ENCODE measurements around the gene CLECL1.
"Not testable (repeated sequence)": the region's sequence is repeated elsewhere in the genome, so short reads cannot be mapped to it uniquely, and the experiment has no call there.

Gene CLECL1

GRCh38 chr12:9698681-9699080 lies 34.2 kb downstream of the CLECL1 start:
- no peak for DNase-seq (ENCODE audit: low read depth in 1 of 2, low spot score in 1 of 2)

DNA sequence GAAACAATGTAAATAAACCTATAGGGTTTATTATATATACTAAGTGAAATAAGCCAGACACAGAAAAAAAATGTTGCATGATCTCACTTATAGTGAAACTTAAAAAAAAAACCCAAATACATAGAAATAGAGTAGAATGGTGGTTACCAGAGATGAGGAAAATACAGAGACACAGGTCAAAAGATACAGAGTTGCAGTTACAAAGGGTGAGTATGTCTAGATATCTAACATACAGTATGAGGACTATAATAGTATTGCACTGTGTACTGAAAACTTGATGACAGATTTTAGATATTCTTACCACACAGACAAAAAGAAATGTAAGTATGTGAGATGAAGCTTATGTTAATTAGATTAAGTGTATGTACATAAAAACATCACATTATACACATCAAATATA lies 35.3 kb downstream of the CLECL1 start:
- DNase-seq (ENCODE audit: low read depth in 1 of 2, low spot score in 1 of 2): no peak

- DNase-seq (ENCODE audit: low read depth in 1 of 2, low spot score in 1 of 2): not testable (repeated sequence)
Observed at GRCh38 chr12:9695661-9696060, 37.2 kb downstream of the CLECL1 start.

DNA sequence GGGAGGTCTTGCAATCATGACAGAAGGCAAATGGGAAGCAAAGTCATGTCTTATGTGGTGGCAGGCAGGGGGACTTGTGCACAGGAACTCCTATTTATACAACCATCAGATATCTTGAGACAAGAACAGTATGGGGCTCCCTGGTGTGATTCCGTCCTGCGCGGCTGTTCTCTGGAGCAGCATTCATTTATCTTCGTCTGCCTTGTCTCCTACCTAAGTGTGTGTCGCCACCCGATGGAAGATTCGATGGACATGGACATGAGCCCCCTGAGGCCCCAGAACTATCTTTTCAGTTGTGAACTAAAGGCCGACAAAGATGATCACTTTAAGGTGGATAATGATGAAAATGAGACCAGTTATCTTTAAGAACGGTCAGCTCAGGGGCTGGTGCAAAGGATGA lies 37.7 kb downstream of the CLECL1 start:
- DNase-seq (ENCODE audit: low read depth in 1 of 2, low spot score in 1 of 2): not testable (repeated sequence)

DNA sequence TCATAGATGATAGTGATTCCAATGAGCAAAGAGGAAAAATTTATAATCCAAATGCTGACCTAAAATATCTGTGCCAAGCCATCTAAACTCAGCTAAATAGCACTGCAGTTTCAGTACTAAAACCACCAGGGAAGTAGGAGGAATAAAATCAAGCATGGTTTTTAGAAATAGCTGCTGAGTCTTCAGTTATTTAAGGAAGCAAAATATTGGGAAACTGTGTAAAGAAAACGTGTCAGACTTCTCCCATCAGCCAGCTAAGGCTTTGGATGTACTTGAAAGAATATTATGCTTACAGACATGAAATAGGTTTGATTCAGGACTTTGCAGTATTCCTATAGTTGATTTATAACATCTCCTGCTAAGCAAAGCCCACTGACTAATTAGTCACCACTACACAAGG lies 38.7 kb downstream of the CLECL1 start:
- no peak for DNase-seq (ENCODE audit: low read depth in 1 of 2, low spot score in 1 of 2)

- DNase-seq (ENCODE audit: low read depth in 1 of 2, low spot score in 1 of 2): no peak
Observed at GRCh38 chr12:9692909-9693308, 40.0 kb downstream of the CLECL1 start.

DNA sequence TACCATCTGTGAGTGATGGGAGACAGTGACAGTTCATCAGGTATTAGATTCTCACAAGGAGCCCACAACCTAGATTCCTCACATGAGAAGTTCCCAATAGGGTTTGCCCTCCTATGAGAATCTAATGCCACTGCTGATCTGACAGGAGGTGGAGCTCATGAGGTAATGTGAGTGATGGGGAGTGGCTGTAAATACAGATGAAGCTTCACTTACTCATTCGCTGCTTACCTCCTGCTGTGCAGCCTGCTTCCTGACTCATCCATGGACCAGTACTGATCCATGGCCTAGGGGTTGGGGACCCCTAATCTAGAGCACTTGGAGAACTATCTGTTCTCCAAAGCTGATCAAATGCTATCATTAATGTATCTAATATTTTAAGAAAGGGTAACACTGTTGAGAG lies 45.7 kb downstream of the CLECL1 start:
- DNase-seq (ENCODE audit: low read depth in 1 of 2, low spot score in 1 of 2): no peak

GRCh38 chr12:9685915-9686314 lies 47.0 kb downstream of the CLECL1 start:
- DNase-seq (ENCODE audit: low read depth in 1 of 2, low spot score in 1 of 2): no peak

- not testable (repeated sequence) for DNase-seq (ENCODE audit: low read depth in 1 of 2, low spot score in 1 of 2)
Observed at GRCh38 chr12:9685366-9685765, 47.5 kb downstream of the CLECL1 start.

- DNase-seq (ENCODE audit: low read depth in 1 of 2, low spot score in 1 of 2): not testable (repeated sequence)
Observed at GRCh38 chr12:9682949-9683348, 49.9 kb downstream of the CLECL1 start.

DNA sequence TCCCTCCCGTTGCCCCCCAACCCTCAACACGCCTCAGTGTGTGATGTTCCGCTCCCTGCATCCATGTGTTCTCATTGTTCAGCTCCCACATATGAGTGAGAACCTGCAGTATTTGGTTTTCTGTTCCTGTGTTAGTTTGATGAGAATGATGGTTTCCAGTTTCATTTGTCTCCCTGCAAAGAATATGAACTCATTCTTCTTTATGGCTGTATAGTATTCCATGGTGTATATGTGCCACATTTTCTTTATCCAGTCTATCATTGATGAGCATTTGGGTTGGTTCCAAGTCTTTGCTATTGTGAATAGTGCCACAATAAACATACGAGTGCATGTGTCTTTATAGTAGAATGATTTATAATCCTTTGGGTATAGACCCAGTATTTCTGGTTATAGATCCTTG lies 50.4 kb downstream of the CLECL1 start:
- not testable (repeated sequence) for DNase-seq (ENCODE audit: low read depth in 1 of 2, low spot score in 1 of 2)

- DNase-seq (ENCODE audit: low read depth in 1 of 2, low spot score in 1 of 2): no peak
Observed at GRCh38 chr12:9674226-9674590, 58.7 kb downstream of the CLECL1 start.

GRCh38 chr12:9673404-9674225 lies 59.3 kb downstream of the CLECL1 start:
- DNase-seq (ENCODE audit: low read depth in 1 of 2, low spot score in 1 of 2): peak in 1 of 2 donors; percentile 55
